Tibial nerve (tissue), 4 donors: ENCODE measurements around the gene EBF3. TPM values are rescaled to one million over a fixed set of nuclear protein-coding genes. Genes with fewer than 3 reads are reported as not detected.

Experiments used
- DNase-seq, 2 donors: peaks; one replicate each; pipeline ENCODE4 v3.0.0-alpha.2; 2019; ENCODE audit warnings: low spot score in 2 of 2
- H3K27ac ChIP-seq, 4 donors: fragments of 200-600 bp; sonication (generic) in 3 of 4; one replicate each; pipeline ENCODE4 v1.5.1; 2017 to 2019; ENCODE audit warnings: mild to moderate bottlenecking in 1 of 4
- H3K27me3 ChIP-seq, 2 donors: fragments of 200-600 bp; sonication (generic) in 1 of 2; one replicate each; pipeline versions ENCODE4 v1.5.1 to v1.6.0; 2017 to 2019
- H3K36me3 ChIP-seq, 3 donors: fragments of 200-600 bp; sonication (generic); one replicate each; pipeline ENCODE4 v1.5.1; 2018 to 2019
- H3K4me1 ChIP-seq, 4 donors: fragments of 200-600 bp; sonication (generic) in 3 of 4; one replicate each; pipeline ENCODE4 v1.5.1; 2017 to 2019
- H3K4me3 ChIP-seq, 4 donors: fragments of 200-600 bp; sonication (generic) in 3 of 4; one replicate each; pipeline ENCODE4 v1.5.1; 2017 to 2019; ENCODE audit warnings: mild to moderate bottlenecking in 1 of 4, moderate library complexity in 1 of 4
- H3K9me3 ChIP-seq, 4 donors: fragments of 200-600 bp; sonication (generic) in 3 of 4; one replicate each; pipeline ENCODE4 v1.5.1; 2017 to 2019
- CTCF ChIP-seq, 5 experiments: fragments of 200-600 bp in 3 of 5; fragments of 450-650 bp in 2 of 5; sonication (generic) in 3 of 5; IDR thresholded peaks; one replicate each; pipeline ENCODE4 v1.5.1; 2016 to 2019; ENCODE audit warnings: antibody characterized with exemption in 5 of 5, mild to moderate bottlenecking in 3 of 5, moderate library complexity in 2 of 5
- EP300 ChIP-seq, 2 donors: sonication (generic); formaldehyde crosslinking; IDR thresholded peaks; one replicate each; pipeline ENCODE4 v1.6.1; 2017; ENCODE audit warnings: antibody characterized with exemption in 2 of 2, mild to moderate bottlenecking in 1 of 2
- POLR2A ChIP-seq, 2 donors: fragments of 450-650 bp; IDR thresholded peaks; one replicate each; pipeline ENCODE4 v1.6.1; 2017; ENCODE audit warnings: antibody characterized with exemption in 2 of 2, mild to moderate bottlenecking in 2 of 2, moderate library complexity in 2 of 2
- WGBS, 2 donors: methylation state at CpG; one replicate each; pipeline ENCODE4 v1.1.5; 2018; 5-methylcytosine and 5-hydroxymethylcytosine counted together
- total RNA-seq, 4 donors: library from RNA; depleted of rRNA; stranded (reverse); fragments of >200 nt; gene quantifications; one replicate each; pipeline ENCODE4 v1.1.0, GENCODE V29; 2016

The EBF3 gene
- total RNA-seq, 4 donors from 2014 or later, result 27.3 to 41.0 (median 31.2) TPM

GRCh38 chr10:129869596-129870473 is 94.2 kb downstream of the EBF3 start:
- no peaks in the 10 kb centered on the region for H3K27me3 ChIP-seq
- peaks cover 0 to 3% (median 0%) of the 10 kb centered on the region in 4 donors for H3K4me1 ChIP-seq
- H3K36me3 ChIP-seq, result peaks cover 0 to 25% (median 0%) of the 10 kb centered on the region in 3 donors
- TF ChIP-seq POLR2A (IDR thresholded peaks at IDR 0.05) (no peak), EP300 (IDR thresholded peaks at IDR 0.05) (no peak), CTCF (IDR thresholded peaks at IDR 0.05) (no peak)
- H3K4me3 ChIP-seq, result no peak overlapping the region
- 91 to 94% methylated on average over 22 of the region's 22 CpGs for WGBS, 2 donors
- H3K9me3 ChIP-seq, result no peaks in the 10 kb centered on the region
- H3K27ac ChIP-seq, result no peak overlapping the region
- no peak for DNase-seq

- no peaks in the 10 kb centered on the region for H3K27me3 ChIP-seq
- TF ChIP-seq EP300 (IDR thresholded peaks at IDR 0.05) (no peak), CTCF (IDR thresholded peaks at IDR 0.05) (no peak), POLR2A (IDR thresholded peaks at IDR 0.05) (no peak)
- H3K9me3 ChIP-seq, result no peaks in the 10 kb centered on the region
- H3K4me1 ChIP-seq, result peaks cover 0 to 16% (median 0%) of the 10 kb centered on the region in 4 donors
- H3K27ac ChIP-seq, result no peak overlapping the region
- no peak for DNase-seq
- 76 to 88% methylated on average over 14 to 15 of the region's 18 CpGs for WGBS, 2 donors
- no peak overlapping the region for H3K4me3 ChIP-seq
- peaks cover 0 to 25% (median 0%) of the 10 kb centered on the region in 3 donors for H3K36me3 ChIP-seq
Observed at GRCh38 chr10:129868449-129869035, 95.5 kb downstream of the EBF3 start.

GRCh38 chr10:129867631-129868179 is 96.4 kb downstream of the EBF3 start:
- Histone ChIP-seq H3K27ac (no peak overlapping the region), H3K4me1 (peaks cover 0 to 19% (median 0%) of the 10 kb centered on the region in 4 donors), H3K27me3 (no peaks in the 10 kb centered on the region), H3K9me3 (no peaks in the 10 kb centered on the region), H3K36me3 (peaks cover 0 to 22% (median 0%) of the 10 kb centered on the region in 3 donors), H3K4me3 (no peak overlapping the region)
- DNase-seq, result no peak
- TF ChIP-seq CTCF (IDR thresholded peaks at IDR 0.05), result no peak
- 93 to 95% methylated on average over 36 of the region's 36 CpGs for WGBS, 2 donors

- Histone ChIP-seq H3K36me3 (peaks cover 0 to 22% (median 0%) of the 10 kb centered on the region in 3 donors), H3K27me3 (no peaks in the 10 kb centered on the region), H3K9me3 (no peaks in the 10 kb centered on the region), H3K4me1 (peaks cover 0 to 19% (median 0%) of the 10 kb centered on the region in 4 donors), H3K27ac (no peak overlapping the region), H3K4me3 (no peak overlapping the region)
- 83 to 92% methylated on average over 13 to 15 of the region's 16 CpGs for WGBS, 2 donors
- no peak for DNase-seq
- TF ChIP-seq POLR2A (IDR thresholded peaks at IDR 0.05) (no peak), CTCF (IDR thresholded peaks at IDR 0.05) (no peak), EP300 (IDR thresholded peaks at IDR 0.05) (no peak)
Observed at GRCh38 chr10:129866894-129867293, 97.2 kb downstream of the EBF3 start.

GRCh38 chr10:129865960-129866359 is 98.1 kb downstream of the EBF3 start:
- TF ChIP-seq CTCF (IDR thresholded peaks at IDR 0.05) (no peak), POLR2A (IDR thresholded peaks at IDR 0.05) (no peak), EP300 (IDR thresholded peaks at IDR 0.05) (no peak)
- no peak for DNase-seq
- WGBS, 2 donors, result 77 to 91% methylated on average over 2 of the region's 2 CpGs
- peaks cover 0 to 31% (median 0%) of the 10 kb centered on the region in 3 donors for H3K36me3 ChIP-seq
- H3K4me3 ChIP-seq, result no peak overlapping the region
- no peaks in the 10 kb centered on the region for H3K27me3 ChIP-seq
- H3K27ac ChIP-seq, result no peak overlapping the region
- H3K4me1 ChIP-seq, result peaks cover 0 to 19% (median 0%) of the 10 kb centered on the region in 4 donors
- no peaks in the 10 kb centered on the region for H3K9me3 ChIP-seq
